HG02642 (cell line): ENCODE measurements around the gene ZNF831.

Source experiments
- ATAC-seq: cut with Tn5 transposase; IDR thresholded peaks from one replicate; pipeline ENCODE4 v1.9.1; 2021; ENCODE audit warnings: mild to moderate bottlenecking; ENCODE audit not compliant: unreplicated experiment, poor library complexity

The ZNF831 gene

GRCh38 chr20:59235226-59235625 lies 71.6 kb downstream of the ZNF831 start:
- ATAC-seq: no peak

GRCh38 chr20:59240006-59240405 lies 76.4 kb downstream of the ZNF831 start:
- ATAC-seq: no peak

- ATAC-seq: no peak
These were observed 79.3 kb downstream of the ZNF831 start for GRCh38 chr20:59242714-59243626.

- ATAC-seq: no peak
These were observed 83.2 kb downstream of the ZNF831 start for GRCh38 chr20:59246691-59247400.

GRCh38 chr20:59247731-59248684 lies 84.4 kb downstream of the ZNF831 start:
- no peak for ATAC-seq

GRCh38 chr20:59250293-59250692 lies 86.7 kb downstream of the ZNF831 start:
- ATAC-seq: no peak

GRCh38 chr20:59253325-59253724 lies 89.7 kb downstream of the ZNF831 start:
- no peak for ATAC-seq

GRCh38 chr20:59253779-59254319 lies 90.2 kb downstream of the ZNF831 start:
- ATAC-seq: no peak

- ATAC-seq: no peak
These were observed 91.6 kb downstream of the ZNF831 start for GRCh38 chr20:59255256-59255655.

- no peak for ATAC-seq
These were observed 94.6 kb downstream of the ZNF831 start for GRCh38 chr20:59258221-59258621.

- no peak for ATAC-seq
These were observed 96.3 kb downstream of the ZNF831 start for GRCh38 chr20:59259946-59260345.

GRCh38 chr20:59265298-59265697 lies 101.7 kb downstream of the ZNF831 start:
- ATAC-seq: no peak

GRCh38 chr20:59268870-59269269 lies 105.2 kb downstream of the ZNF831 start:
- no peak for ATAC-seq

- ATAC-seq: no peak
These were observed 105.9 kb downstream of the ZNF831 start for GRCh38 chr20:59269411-59270025.

- no peak for ATAC-seq
These were observed 106.8 kb downstream of the ZNF831 start for GRCh38 chr20:59270380-59270779.

- no peak for ATAC-seq
These were observed 110.2 kb downstream of the ZNF831 start for GRCh38 chr20:59273739-59274357.

GRCh38 chr20:59276938-59277337 lies 113.3 kb downstream of the ZNF831 start:
- ATAC-seq: no peak

GRCh38 chr20:59284470-59284869 lies 120.8 kb downstream of the ZNF831 start:
- ATAC-seq: no peak

GRCh38 chr20:59289994-59290393 lies 126.4 kb downstream of the ZNF831 start:
- no peak for ATAC-seq
